Fibroblast of the aortic adventitia (primary cell): Measurements from ENCODE around the gene SEMA3C. TPM values are rescaled to one million over a fixed set of nuclear protein-coding genes. Genes with fewer than 3 reads are reported as not detected.

Experiments used
- DNase-seq: peaks from one replicate; pipeline ENCODE4 v3.0.0-alpha.2; 2010; ENCODE audit warnings: low read depth
- H3K4me3 ChIP-seq: 2 replicates; pipeline ENCODE4 v1.5.1; 2011; ENCODE audit warnings: low read depth, mild to moderate bottlenecking, control low read depth, low read length, moderate library complexity
- CTCF ChIP-seq: IDR thresholded peaks from 2 replicates; pipeline ENCODE4 v1.5.1; 2011; ENCODE audit warnings: mild to moderate bottlenecking, low read length, control low read depth, inconsistent platforms; ENCODE audit not compliant: insufficient read depth
- total RNA-seq: library from RNA; depleted of rRNA; stranded (reverse); fragments of >200 nt; gene quantifications from 2 replicates; pipeline ENCODE4 v1.2.3, GENCODE V29; 2012; ENCODE audit warnings: low replicate concordance

SEMA3C gene
- total RNA-seq, 1 donor: 208 TPM

- no peak overlapping the region for H3K4me3 ChIP-seq
- TF ChIP-seq CTCF: no peak
- DNase-seq: no peak
These were observed 35.3 kb upstream of the SEMA3C start for GRCh38 chr7:80954191-80954590.

GRCh38 chr7:80950550-80950967, 31.7 kb upstream of the SEMA3C start:
- peak; percentile 50 for DNase-seq
- TF ChIP-seq CTCF: no peak

GRCh38 chr7:80949449-80949848, 30.6 kb upstream of the SEMA3C start:
- H3K4me3 ChIP-seq: no peak overlapping the region
- TF ChIP-seq CTCF: no peak
- DNase-seq: no peak

More at GRCh38 chr7:80950550-80950967, 31.7 kb upstream of the SEMA3C start:
- H3K4me3 ChIP-seq: no peak overlapping the region

GRCh38 chr7:80946858-80947257, 28.0 kb upstream of the SEMA3C start:
- no peak overlapping the region for H3K4me3 ChIP-seq
- no peak for DNase-seq
- TF ChIP-seq CTCF: no peak

- TF ChIP-seq CTCF: no peak
- no peak overlapping the region for H3K4me3 ChIP-seq
- peak; percentile 1 for DNase-seq
These were observed 27.1 kb upstream of the SEMA3C start for GRCh38 chr7:80945976-80946375.

- DNase-seq: no peak
- H3K4me3 ChIP-seq: no peak overlapping the region
- no peak for TF ChIP-seq CTCF
These were observed 24.5 kb upstream of the SEMA3C start for GRCh38 chr7:80943342-80943741.
